Panc1 (cell line): ENCODE data around the gene COMMD6.
"Not testable (repeated sequence)": the region's sequence is repeated elsewhere in the genome, so short reads cannot be mapped to it uniquely, and the experiment has no call there.

Experiments
- CTCF ChIP-seq: fragments of 450-650 bp; IDR thresholded peaks from 2 replicates; pipeline ENCODE4 v1.5.1; 2017; ENCODE audit warnings: mild to moderate bottlenecking
- POLR2AphosphoS5 ChIP-seq: IDR thresholded peaks from 2 replicates; pipeline ENCODE4 v1.6.1; 2012; ENCODE audit warnings: mild to moderate bottlenecking, low read depth, low read length, moderate library complexity
- REST ChIP-seq, 2 experiments: IDR thresholded peaks; 2 replicates each; pipeline ENCODE4 v1.6.1; 2011 to 2012; ENCODE audit warnings: low read depth in 2 of 2, control low read depth in 1 of 2, low read length in 1 of 2, mild to moderate bottlenecking in 1 of 2, moderate library complexity in 1 of 2; ENCODE audit not compliant: insufficient read depth in 1 of 2
- SIN3A ChIP-seq: IDR thresholded peaks from 2 replicates; pipeline ENCODE4 v1.6.1; 2012; ENCODE audit warnings: low read depth, mild to moderate bottlenecking, low read length, moderate library complexity, borderline replicate concordance; ENCODE audit not compliant: insufficient read depth
- TCF7L2 ChIP-seq: IDR thresholded peaks from 2 replicates; pipeline ENCODE4 v1.6.1; 2011; ENCODE audit warnings: mild to moderate bottlenecking, low read depth, low read length, inconsistent platforms

GRCh38 chr13:75545386-75545785 lies 7.7 kb upstream of the COMMD6 start:
- TF ChIP-seq CTCF; POLR2AphosphoS5; TCF7L2; SIN3A; REST (IDR thresholded peaks at IDR 0.05; ENCODE audit: insufficient read depth in 1 of 2, low read depth in 2 of 2, low read length in 1 of 2): not testable (repeated sequence)
